Lower leg skin (tissue), 4 donors: ENCODE results near the gene VNN1. TPM values are rescaled to one million over a fixed set of nuclear protein-coding genes. Genes with fewer than 3 reads are reported as not detected.

Experiments used
- DNase-seq, 2 donors: peaks; one replicate each; pipeline ENCODE4 v3.0.0-alpha.2; 2019; ENCODE audit warnings: low spot score in 2 of 2
- H3K4me3 ChIP-seq: fragments of 200-600 bp; sonication (generic); 2 replicates; pipeline ENCODE4 v1.5.1; 2017; ENCODE audit warnings: mild to moderate bottlenecking, low read depth; ENCODE audit not compliant: poor library complexity, severe bottlenecking
- POLR2A ChIP-seq, 2 donors: fragments of 450-650 bp; IDR thresholded peaks; one replicate each; pipeline ENCODE4 v1.6.1; 2016 to 2017; ENCODE audit warnings: antibody characterized with exemption in 2 of 2, mild to moderate bottlenecking in 1 of 2, moderate library complexity in 1 of 2
- WGBS, 2 donors: methylation state at CpG; one replicate each; pipeline ENCODE4 v1.1.5; 2018; 5-methylcytosine and 5-hydroxymethylcytosine counted together
- intact Hi-C: fragments of 100-400 bp; cut with DNase I; formaldehyde crosslinking; loops from one replicate; pipeline ENCODE4 v1.15.0; 2023; ENCODE audit warnings: low total_unique reads
- total RNA-seq, 4 donors: library from RNA; depleted of rRNA; stranded (reverse); fragments of >200 nt; gene quantifications; one replicate each; pipeline ENCODE4 v1.1.0, GENCODE V29; 2016
- TF ChIP-seq, protein P1 (sequence below), 3 donors: fragments of 450-650 bp; IDR thresholded peaks; one replicate each; pipeline ENCODE4 v1.5.1; 2016; ENCODE audit warnings: antibody characterized with exemption in 3 of 3, mild to moderate bottlenecking in 3 of 3, moderate library complexity in 2 of 3

The VNN1 gene, protein sequence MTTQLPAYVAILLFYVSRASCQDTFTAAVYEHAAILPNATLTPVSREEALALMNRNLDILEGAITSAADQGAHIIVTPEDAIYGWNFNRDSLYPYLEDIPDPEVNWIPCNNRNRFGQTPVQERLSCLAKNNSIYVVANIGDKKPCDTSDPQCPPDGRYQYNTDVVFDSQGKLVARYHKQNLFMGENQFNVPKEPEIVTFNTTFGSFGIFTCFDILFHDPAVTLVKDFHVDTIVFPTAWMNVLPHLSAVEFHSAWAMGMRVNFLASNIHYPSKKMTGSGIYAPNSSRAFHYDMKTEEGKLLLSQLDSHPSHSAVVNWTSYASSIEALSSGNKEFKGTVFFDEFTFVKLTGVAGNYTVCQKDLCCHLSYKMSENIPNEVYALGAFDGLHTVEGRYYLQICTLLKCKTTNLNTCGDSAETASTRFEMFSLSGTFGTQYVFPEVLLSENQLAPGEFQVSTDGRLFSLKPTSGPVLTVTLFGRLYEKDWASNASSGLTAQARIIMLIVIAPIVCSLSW
- 1 to 10 TPM in 1 of 4 donors, under 1 TPM in 2, not detected in 1; 0.15 to 1.4 (median 0.23) TPM for total RNA-seq

DNA sequence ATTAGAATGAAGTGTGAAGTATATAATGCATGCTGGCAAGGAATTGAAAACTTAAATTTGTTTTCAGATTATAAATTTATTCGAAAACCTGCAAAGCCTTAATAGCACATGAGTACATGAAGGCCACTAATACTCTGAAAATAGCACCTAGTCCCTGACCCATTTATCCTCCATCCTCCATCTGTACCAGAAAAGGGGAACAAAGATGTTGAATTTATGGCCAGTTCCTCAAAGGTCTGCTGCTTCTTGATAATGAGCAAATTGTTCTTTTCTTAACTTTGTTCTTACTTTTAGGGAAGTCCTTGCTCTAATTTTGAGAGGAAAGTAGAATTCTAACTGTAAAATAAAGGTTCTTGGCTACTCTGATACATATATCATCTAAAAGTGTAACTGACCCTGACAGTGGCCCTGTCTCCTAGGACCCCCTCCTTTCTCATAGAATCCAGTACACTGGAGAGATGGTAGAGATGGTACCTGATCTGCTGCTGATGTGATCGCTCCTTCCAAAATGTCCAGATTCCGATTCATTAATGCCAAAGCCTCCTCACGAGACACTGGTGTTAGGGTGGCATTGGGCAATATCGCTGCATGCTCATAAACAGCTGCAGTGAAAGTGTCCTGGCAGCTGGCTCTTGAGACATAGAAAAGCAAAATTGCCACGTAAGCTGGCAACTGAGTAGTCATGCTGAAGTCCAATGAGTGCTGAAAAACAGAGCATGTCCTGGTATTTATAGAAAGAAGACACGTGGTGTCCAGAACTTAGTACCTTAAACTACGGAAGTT lies at the start of gene VNN1:
TSS of gene VNN1 (minus strand) at position 704 of the 783 bp plus-strand sequence. CDS start at position 684, 20 bp downstream.
- TF ChIP-seq, protein P1, sequence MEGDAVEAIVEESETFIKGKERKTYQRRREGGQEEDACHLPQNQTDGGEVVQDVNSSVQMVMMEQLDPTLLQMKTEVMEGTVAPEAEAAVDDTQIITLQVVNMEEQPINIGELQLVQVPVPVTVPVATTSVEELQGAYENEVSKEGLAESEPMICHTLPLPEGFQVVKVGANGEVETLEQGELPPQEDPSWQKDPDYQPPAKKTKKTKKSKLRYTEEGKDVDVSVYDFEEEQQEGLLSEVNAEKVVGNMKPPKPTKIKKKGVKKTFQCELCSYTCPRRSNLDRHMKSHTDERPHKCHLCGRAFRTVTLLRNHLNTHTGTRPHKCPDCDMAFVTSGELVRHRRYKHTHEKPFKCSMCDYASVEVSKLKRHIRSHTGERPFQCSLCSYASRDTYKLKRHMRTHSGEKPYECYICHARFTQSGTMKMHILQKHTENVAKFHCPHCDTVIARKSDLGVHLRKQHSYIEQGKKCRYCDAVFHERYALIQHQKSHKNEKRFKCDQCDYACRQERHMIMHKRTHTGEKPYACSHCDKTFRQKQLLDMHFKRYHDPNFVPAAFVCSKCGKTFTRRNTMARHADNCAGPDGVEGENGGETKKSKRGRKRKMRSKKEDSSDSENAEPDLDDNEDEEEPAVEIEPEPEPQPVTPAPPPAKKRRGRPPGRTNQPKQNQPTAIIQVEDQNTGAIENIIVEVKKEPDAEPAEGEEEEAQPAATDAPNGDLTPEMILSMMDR (IDR thresholded peaks at IDR 0.05): no peak
- no peak for TF ChIP-seq POLR2A (IDR thresholded peaks at IDR 0.05)
- no peak within 1 kb of the TSS for H3K4me3 ChIP-seq
- peak in 1 of 2 donors; percentile 31 for DNase-seq
- WGBS, 2 donors: 65 to 67% methylated on average over 8 of the region's 8 CpGs
- intact Hi-C loops: no loop called here

GRCh38 chr6:132763269-132763668 lies 49.4 kb upstream of the VNN1 start:
- 74 to 76% methylated on average over 2 of the region's 2 CpGs for WGBS, 2 donors
- no peak overlapping the region for H3K4me3 ChIP-seq
- TF ChIP-seq POLR2A (IDR thresholded peaks at IDR 0.05): no peak
- TF ChIP-seq, protein P1 (IDR thresholded peaks at IDR 0.05): no peak
- intact Hi-C loops: no loop called here
- DNase-seq: no peak

DNA sequence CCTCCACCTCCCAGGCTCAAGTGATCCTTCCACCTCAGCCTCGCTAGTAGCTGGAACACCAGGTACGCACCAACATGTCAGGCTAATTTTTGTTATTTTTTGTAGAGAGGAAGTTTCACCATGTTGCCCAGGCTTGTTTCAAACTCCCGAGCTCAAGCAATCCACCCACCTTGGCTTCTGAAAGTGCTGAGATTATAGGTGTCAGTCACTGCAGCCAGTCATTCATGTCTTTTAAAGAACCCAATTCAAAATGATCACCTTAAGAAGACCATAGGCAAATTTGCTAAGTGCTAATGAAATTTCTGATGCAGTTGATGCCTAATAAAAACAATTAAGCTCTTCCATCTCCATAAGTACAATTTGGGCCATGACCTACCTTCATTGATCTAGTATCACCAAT lies 46.4 kb upstream of the VNN1 start:
- DNase-seq: no peak
- H3K4me3 ChIP-seq: no peak overlapping the region
- WGBS, 2 donors: 62 to 66% methylated on average over 3 of the region's 3 CpGs
- TF ChIP-seq, protein P1 (IDR thresholded peaks at IDR 0.05): no peak
- TF ChIP-seq POLR2A (IDR thresholded peaks at IDR 0.05): no peak
- intact Hi-C loops: no loop called here

GRCh38 chr6:132758689-132759088 lies 44.8 kb upstream of the VNN1 start:
- TF ChIP-seq, protein P1 (IDR thresholded peaks at IDR 0.05): no peak
- TF ChIP-seq POLR2A (IDR thresholded peaks at IDR 0.05): no peak
- H3K4me3 ChIP-seq: no peak overlapping the region
- 89 to 96% methylated on average over 2 of the region's 2 CpGs for WGBS, 2 donors
- DNase-seq: no peak
- intact Hi-C loops: no loop called here

- TF ChIP-seq, protein P1 (IDR thresholded peaks at IDR 0.05): no peak
- TF ChIP-seq POLR2A (IDR thresholded peaks at IDR 0.05): no peak
- WGBS, 2 donors: 67 to 72% methylated on average over 1 of the region's 1 CpG
- intact Hi-C loops: no loop called here
- no peak for DNase-seq
- no peak overlapping the region for H3K4me3 ChIP-seq
These were observed 38.4 kb upstream of the VNN1 start for GRCh38 chr6:132752255-132752654.
